NCI-H1436 (cell line): ENCODE data around the gene NBEAL2.

Experiments
- DNase-seq: peaks from one replicate; lab custom pipeline; 2025; lab: John Stamatoyannopoulos, UW

The NBEAL2 gene

GRCh38 chr3:47000922-47001730 lies 21.7 kb downstream of the NBEAL2 start:
- no peak for DNase-seq

DNA sequence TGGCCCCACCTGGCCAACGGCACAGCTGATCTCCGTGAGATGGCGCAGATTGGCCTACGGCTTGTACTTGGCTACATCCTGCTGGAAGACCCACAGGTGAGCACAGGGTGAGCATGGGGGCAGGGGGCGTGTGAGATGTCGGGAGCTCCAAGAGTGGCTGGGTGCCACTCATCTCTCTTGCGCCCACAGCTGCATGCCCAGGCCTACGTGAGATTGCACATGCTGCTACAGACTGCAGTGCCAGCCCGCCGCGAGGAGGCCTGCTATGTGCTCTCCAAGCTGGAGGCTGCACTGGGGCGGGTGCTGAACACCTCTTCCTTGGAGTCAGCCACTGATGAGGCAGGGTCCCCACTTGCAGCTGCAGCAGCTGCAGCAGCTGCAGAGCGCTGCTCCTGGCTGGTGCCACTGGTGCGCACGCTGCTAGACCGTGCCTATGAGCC lies 22.3 kb downstream of the NBEAL2 start:
- no peak for DNase-seq

DNA sequence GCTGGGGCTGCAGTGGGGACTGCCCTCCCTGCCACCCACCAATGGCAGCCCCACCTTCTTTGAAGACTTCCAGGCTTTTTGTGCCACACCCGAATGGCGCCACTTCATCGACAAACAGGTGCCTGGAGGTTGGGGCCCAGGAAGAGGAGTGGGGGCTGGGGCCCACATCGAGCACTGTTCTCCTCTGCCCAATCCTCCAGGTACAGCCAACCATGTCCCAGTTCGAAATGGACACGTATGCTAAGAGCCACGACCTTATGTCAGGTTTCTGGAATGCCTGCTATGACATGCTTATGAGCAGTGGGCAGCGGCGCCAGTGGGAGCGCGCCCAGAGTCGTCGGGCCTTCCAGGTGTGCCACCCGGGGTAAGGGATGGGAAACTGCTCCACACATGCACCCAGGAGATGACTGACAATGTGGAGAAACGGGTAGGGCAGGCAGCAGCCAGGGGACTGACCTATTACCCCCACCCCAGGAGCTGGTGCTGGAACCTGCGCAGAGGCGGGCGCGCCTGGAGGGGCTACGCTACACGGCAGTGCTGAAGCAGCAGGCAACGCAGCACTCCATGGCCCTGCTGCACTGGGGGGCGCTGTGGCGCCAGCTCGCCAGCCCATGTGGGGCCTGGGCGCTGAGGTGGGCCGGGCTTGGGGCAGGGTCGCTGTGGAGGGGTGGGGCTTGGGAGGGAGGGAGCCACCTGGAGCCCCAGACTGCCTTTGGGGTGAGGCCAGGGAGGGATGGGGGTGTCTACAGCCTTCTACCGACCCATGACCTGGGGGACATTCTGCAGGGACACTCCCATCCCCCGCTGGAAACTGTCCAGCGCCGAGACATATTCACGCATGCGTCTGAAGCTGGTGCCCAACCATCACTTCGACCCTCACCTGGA lies 22.9 kb downstream of the NBEAL2 start:
- no peak for DNase-seq

DNA sequence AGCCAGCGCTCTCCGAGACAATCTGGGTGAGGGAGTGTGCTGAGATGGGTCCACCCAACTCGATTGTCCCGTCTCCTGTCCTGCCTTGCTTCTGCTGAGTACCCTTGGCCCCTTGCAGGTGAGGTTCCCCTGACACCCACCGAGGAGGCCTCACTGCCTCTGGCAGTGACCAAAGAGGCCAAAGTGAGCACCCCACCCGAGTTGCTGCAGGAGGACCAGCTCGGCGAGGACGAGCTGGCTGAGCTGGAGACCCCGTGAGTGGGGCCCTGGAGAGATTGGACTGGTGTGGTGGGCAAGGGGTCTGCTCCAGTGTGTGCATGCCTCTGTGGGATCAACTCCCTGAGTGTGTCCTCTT lies 23.6 kb downstream of the NBEAL2 start:
- DNase-seq, result no peak

DNA sequence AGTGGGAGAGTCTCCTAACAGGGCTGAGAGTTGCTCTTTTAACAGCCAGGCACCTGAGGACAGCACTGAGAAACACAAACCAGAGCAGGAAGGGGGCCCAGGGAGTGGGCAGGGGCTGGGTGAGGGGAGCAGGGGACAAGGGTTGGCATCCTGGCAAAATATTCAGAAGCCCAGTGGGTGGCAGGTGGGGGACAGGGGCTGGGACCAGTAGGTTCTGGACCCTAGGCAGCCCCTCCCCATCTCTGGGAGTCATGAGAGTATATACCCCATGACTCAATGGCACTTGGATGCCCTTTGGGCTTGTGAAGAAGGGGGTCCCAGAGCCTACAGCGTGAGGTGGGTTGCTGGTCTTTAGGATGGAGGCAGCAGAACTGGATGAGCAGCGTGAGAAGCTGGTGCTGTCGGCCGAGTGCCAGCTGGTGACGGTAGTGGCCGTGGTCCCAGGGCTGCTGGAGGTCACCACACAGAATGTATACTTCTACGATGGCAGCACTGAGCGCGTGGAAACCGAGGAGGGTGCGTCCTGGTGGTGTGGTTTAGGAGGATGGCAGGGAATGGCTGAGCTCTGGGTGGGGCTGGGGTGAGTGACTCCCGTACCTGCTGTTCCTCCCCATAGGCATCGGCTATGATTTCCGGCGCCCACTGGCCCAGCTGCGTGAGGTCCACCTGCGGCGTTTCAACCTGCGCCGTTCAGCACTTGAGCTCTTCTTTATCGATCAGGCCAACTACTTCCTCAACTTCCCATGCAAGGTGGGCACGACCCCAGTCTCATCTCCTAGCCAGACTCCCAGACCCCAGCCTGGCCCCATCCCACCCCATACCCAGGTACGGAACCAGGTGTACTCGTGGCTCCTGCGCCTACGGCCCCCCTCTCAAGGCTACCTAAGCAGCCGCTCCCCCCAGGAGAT lies 24.2 kb downstream of the NBEAL2 start:
- DNase-seq, result no peak

- DNase-seq, result no peak
Measured at GRCh38 chr3:47004369-47005211, 25.1 kb downstream of the NBEAL2 start.

DNA sequence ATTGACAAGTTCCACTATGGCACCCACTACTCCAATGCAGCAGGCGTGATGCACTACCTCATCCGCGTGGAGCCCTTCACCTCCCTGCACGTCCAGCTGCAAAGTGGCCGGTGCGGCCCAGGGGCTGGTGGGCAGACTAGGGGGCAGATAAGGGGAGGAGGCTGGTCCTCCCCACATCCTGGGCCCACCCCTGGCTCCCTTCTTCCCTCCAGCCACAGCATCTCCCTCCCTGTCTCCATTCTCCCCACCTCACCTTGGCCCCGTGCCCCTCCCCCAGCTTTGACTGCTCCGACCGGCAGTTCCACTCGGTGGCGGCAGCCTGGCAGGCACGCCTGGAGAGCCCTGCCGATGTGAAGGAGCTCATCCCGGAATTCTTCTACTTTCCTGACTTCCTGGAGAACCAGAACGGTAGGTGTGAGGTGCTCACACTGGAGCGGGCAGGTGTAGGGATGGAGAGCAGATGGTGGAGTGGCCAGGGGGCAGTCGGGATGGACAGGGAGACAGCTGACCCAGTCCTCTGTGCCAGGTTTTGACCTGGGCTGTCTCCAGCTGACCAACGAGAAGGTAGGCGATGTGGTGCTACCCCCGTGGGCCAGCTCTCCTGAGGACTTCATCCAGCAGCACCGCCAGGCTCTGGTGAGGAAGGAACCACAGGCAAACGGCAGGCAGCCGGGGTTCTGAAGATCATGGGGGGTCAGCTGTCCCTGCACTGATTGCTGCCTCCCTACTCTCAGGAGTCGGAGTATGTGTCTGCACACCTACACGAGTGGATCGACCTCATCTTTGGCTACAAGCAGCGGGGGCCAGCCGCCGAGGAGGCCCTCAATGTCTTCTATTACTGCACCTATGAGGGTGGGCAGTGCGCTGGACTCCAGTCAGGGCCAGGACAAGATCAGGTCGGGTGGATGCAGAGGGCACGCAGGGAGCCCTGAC lies 26.0 kb downstream of the NBEAL2 start:
- DNase-seq, result no peak

DNA sequence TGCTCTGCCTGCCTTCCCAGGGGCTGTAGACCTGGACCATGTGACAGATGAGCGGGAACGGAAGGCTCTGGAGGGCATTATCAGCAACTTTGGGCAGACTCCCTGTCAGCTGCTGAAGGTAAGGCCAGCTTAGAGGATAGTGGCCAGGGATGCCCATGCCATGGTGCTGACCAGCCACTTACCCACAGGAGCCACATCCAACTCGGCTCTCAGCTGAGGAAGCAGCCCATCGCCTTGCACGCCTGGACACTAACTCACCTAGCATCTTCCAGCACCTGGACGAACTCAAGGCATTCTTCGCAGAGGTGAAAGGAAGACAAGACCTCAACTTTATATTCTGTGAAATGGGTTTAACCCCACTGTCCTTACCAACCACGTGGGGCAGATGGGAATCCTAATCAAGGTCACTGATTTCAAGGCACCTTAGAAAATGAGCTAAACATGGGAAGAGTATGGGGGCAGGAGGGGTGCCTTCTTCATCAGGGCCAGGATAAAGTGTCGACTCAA lies 26.7 kb downstream of the NBEAL2 start:
- no peak for DNase-seq

- DNase-seq, result no peak
Measured at GRCh38 chr3:47007001-47007400, 27.5 kb downstream of the NBEAL2 start.

GRCh38 chr3:47007482-47008233 lies 28.2 kb downstream of the NBEAL2 start:
- no peak for DNase-seq

DNA sequence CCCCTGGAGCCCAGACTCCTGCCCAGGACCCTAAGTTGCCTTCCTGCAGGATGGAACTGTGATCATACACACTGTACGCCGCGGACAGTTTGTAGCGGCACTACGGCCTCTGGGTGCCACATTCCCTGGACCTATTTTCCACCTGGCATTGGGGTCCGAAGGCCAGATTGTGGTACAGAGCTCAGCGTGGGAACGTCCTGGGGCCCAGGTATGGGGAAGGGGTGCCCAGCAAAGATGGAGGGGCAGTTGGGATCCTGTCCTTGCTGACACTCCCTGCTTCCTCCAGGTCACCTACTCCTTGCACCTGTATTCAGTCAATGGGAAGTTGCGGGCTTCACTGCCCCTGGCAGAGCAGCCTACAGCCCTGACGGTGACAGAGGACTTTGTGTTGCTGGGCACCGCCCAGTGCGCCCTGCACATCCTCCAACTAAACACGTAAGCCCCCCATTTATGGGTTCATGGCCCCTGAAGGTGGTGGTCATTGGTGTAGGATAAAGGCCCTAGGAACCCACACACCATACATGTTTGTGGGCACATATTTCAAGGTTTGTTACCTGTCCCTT lies 28.8 kb downstream of the NBEAL2 start:
- no peak for DNase-seq

DNA sequence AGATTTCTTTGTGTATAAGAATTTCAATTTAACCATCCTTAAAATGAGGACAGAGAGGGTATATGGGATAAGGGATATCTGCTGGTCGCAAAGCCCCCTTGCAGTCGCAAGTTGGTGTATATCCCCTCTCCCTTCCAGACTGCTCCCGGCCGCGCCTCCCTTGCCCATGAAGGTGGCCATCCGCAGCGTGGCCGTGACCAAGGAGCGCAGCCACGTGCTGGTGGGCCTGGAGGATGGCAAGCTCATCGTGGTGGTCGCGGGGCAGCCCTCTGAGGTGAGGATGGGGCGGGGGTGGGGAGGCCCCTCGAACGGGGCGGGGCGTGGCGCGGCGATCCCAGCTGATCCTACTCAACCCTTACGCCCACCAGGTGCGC lies 29.4 kb downstream of the NBEAL2 start:
- DNase-seq, result no peak

GRCh38 chr3:47009225-47010110 lies 30.0 kb downstream of the NBEAL2 start:
- no peak for DNase-seq

DNA sequence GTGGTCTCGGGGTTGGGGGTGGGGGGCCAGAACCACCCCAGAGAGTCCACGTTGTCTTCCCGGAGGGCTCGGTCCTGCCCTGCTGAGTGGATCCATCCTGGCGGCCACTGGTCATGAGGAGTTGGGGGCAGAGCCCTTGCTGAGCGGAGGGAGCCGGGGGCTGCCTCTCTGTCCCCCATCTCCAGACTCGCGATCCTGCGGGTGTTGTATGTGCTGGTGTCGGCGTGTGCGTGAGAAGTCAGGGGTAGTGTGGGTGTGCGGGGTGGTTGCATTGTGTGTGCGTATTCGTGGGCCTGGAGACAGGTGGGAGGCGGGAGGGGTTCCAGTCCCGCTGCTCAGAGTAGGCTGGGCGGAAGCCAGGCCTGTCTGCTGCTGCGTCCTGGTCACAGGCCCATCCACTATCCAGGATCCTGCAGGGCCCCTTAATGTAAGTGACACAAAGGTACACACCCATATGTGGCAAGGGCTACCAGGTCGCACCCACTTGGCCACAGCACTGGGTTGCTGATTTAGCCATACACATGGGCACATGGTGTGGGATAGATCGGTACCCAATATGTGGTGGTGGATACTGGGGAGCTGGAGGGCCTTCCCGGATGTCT lies 30.7 kb downstream of the NBEAL2 start:
- DNase-seq, result no peak

DNA sequence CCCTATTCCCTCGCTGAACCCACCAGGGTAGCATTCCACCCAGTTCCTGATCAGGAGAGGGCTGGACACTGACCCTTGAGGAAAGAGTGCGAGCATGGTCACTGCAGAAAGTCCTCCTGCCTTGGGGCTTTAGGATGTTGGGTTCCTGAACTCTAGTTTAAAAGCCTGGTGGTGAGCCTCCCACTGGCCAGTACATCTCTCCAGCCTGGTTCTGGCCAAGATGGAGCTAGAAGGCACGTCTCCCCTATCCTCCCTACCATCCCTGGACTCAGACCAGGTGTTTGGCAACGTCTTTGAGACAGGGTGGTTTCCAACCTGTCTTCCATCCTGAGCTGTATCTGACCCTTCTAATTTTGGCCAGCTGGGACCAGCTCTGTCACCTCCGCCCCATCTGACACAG lies 31.4 kb downstream of the NBEAL2 start:
- DNase-seq, result no peak

- DNase-seq, result no peak
Measured at GRCh38 chr3:47011371-47011770, 31.9 kb downstream of the NBEAL2 start.
